H1 (cell line): ENCODE results near the gene PRSS53. TPM values are rescaled to one million over a fixed set of nuclear protein-coding genes. Genes with fewer than 3 reads are reported as not detected.

ENCODE experiments used
- polyA plus RNA-seq, 7 experiments: library from polyadenylated mRNA; depleted of rRNA in 3 of 7; stranded (reverse) in 5 of 7; unstranded in 2 of 7; fragments of >200 nt in 5 of 7; fragments of 200-250 nt in 2 of 7; gene quantifications; 1 replicate in 5 of 7; 2 replicates in 1 of 7; 4 replicates in 1 of 7; pipeline versions ENCODE4 v1.2.1 to v1.2.3, GENCODE V29; 2011 to 2013; ENCODE audit warnings: missing spikeins in 2 of 7, mixed read lengths in 2 of 7
- total RNA-seq: library from RNA; stranded (reverse); fragmentation: NEBNext Ultra II Directional; extraction: Animal tissue kit (Norgen Biotek cat#: 25700); gene quantifications from 2 replicates; pipeline ENCODE4 v1.2.1, GENCODE V29; 2021
- TF ChIP-seq, protein P1 (sequence below): IDR thresholded peaks from 2 replicates; pipeline ENCODE4 v1.6.1; 2012; ENCODE audit warnings: inconsistent platforms
- TF ChIP-seq, protein P2 (sequence below): IDR thresholded peaks from 2 replicates; pipeline ENCODE4 v1.6.1; 2011; ENCODE audit warnings: low read depth, mild to moderate bottlenecking, low read length; ENCODE audit not compliant: insufficient read depth

Gene PRSS53
- total and polyA plus RNA-seq, 2 of the 8 experiments (the other 6 are each of a cell fraction or from before 2014, with no cell fraction given), result 1.7 to 2.6 TPM

DNA sequence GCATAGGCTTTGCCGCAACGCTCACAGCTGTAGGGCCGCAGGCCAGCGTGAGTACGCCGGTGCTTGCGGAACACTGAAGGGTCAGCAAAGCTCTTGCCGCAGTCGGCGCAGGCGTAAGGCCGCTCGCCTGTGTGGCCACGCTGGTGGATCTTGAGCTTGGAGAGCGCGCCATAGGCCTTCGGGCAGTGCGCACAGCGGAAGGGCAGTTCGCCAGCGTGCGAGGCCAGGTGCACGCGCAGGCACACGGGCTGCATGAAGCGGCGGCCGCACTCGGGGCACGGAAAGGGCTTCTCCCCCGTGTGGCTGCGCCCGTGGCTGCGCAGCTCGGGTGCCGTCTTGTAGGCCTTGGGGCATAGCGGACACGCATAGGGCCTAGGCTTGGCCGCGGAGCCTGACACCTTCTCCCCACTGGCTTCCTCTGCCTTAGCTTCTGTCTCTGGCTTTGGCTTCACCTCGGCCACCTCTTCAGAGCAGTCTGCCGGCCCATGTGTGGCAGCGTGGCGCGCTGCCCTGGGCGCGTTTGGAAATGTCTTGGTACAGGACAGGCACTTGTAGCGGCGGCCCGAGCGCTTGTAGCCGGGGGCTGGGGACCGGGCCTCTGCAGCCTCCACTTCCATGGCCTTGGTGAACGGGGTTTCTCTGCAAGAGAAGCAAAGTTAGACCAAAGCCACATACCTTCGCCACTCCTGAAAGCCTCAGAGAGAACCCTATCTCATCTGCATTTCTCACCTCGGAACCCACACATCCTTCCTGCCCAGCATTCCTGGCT is 24.7 kb downstream of the PRSS53 start (continued):
- TF ChIP-seq, protein P1, sequence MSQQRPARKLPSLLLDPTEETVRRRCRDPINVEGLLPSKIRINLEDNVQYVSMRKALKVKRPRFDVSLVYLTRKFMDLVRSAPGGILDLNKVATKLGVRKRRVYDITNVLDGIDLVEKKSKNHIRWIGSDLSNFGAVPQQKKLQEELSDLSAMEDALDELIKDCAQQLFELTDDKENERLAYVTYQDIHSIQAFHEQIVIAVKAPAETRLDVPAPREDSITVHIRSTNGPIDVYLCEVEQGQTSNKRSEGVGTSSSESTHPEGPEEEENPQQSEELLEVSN, result no peak
- TF ChIP-seq, protein P2, sequence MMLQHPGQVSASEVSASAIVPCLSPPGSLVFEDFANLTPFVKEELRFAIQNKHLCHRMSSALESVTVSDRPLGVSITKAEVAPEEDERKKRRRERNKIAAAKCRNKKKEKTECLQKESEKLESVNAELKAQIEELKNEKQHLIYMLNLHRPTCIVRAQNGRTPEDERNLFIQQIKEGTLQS, result no peak
